GM15510 (cell line): Measurements from ENCODE around the gene SLC9A1.

ENCODE experiments used
- POLR2A ChIP-seq: IDR thresholded peaks from 3 replicates; pipeline ENCODE4 v1.6.1; 2011; ENCODE audit warnings: borderline replicate concordance; ENCODE audit not compliant: insufficient read length; ENCODE audit errors: extremely low read depth

Gene SLC9A1

DNA sequence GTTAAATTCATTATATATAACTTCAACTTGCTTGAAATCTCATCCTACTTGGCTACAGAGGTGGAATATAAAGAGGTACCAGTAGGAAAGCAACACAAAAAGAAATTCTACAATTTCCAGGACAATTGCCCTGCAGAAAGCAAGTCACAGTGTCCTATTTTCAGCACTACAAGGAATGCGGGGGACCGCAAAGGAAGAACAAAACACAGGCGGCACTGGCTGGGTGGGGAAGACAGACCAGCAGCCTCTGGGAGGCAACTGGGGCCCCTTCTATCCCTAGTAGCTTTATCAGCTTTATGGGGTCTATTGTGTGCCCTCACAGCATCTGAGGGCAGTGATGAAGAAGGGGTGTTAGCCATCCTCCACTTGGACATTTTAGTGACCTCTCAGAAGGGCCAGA lies 30.5 kb downstream of the SLC9A1 start:
- no peak for TF ChIP-seq POLR2A

DNA sequence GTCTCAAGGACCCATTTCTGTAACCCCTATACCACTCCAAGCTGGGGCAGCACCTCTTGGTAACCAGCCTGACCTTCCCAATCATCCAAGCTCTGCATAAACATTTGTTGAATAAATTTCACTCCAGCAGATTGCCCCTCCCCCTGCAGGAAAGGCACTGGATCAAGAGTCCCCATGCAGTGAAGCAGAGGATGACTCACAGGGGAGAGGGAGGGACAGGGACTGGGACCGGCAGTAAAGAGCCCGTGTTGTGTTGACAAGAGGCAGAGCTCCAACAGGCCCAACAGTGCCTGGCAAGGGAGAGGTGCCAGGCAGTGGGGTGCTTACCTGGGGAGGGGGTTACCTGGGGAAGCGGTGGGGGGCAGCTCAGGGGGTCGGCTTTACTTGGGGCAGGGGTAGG lies 32.3 kb downstream of the SLC9A1 start:
- no peak for TF ChIP-seq POLR2A

DNA sequence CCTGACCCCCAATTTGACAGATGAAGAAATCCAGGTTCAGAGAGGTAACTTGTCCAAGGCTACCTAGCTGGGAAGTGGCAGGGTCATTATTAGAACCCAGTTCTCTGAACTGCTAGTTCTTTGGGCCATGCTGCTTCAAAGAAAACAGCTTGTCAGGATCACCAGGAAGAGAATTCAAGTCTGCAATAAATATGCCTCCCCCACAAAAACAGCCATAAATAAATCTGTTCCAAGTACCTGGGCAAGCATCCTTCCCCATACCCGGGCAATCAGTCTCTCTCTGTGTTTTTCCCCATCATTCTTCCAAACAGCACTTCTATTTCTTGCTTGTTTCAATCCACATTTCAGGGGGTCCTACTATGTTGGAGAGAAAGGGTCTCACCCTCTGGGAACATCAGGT lies 34.1 kb downstream of the SLC9A1 start:
- TF ChIP-seq POLR2A, result no peak

DNA sequence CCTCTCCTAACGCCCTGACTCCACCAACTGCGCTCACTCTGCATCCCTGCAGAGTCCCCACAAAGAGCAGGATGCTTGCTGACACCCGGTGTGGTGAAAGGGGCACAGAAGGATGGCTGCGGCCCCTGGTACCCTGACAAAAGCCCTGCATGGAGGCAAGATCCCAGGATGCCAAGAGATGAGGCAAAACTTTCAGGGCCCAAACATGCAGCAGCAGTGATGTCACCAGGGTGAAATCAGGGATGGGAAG lies 36.6 kb downstream of the SLC9A1 start:
- no peak for TF ChIP-seq POLR2A

DNA sequence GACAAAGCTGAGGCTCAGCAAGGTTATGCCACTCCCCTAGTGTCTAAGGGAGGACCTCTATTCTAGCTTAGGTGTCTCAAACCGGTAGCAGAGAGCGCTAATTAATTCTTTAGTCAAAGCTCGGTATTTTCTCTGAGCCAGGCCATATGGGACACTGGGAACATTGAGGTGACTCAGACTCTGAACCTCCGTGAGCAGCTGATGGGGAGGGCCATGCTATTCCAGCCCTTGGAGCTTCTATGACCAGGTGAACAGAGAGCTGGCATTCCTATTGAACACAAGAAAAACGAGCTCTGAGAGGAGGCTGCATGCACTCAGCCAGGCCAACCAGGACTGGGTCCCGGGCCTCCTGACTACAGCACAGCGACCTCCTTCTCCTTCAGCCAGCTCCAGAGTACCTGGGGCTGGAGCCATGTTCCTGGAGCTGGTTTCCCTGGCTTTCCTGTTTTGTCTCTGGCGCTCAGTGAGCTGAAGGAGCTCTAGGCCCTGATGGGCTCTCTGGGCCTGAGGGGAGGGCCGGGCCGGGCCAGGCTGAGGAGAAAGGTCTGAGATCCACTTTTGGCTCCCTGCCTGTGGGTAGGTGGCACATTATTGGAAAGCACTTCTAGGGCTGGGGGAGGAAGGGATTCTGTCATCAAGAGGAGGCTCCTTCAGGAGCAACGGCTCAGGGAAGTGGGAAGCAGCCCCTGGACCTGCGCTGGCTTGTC lies 37.0 kb downstream of the SLC9A1 start:
- no peak for TF ChIP-seq POLR2A

DNA sequence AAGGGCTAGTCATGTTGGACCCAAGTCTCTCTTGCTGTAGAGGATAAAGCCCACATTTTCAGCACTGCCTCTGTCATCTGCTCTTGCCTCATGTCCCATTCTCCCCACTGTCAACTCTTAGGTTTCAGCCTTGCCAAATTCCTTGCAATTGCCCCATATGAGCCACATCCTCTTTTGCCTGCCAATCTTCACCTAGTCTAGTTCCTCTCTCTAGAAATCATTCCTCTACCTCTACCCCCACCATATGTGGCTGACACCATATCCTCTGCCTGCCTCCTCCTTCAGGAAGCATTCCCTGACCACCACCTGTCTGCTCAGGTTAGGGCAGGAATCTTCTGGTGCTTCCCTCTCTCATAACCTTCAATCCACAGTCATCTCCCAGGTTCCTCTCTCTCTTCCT lies 38.2 kb downstream of the SLC9A1 start:
- no peak for TF ChIP-seq POLR2A

DNA sequence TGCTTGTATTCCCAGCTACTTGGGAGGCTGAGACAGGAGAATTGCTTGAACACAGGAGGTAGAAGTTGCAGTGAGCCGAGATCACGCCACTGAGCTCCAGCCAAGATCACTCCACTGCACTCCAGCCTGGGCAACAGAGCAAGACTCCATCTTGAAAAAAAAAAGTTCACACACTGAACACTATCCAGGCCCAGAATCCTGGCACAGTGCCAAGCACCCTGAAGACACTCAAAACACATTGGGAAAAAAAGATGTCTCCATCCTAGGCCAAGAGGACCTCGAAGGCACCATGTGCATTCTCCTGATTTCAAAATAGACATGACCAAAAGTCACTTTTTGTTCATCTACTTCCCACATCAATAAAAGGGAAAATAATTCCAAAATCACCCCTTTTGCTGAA lies 38.7 kb downstream of the SLC9A1 start:
- TF ChIP-seq POLR2A, result no peak

DNA sequence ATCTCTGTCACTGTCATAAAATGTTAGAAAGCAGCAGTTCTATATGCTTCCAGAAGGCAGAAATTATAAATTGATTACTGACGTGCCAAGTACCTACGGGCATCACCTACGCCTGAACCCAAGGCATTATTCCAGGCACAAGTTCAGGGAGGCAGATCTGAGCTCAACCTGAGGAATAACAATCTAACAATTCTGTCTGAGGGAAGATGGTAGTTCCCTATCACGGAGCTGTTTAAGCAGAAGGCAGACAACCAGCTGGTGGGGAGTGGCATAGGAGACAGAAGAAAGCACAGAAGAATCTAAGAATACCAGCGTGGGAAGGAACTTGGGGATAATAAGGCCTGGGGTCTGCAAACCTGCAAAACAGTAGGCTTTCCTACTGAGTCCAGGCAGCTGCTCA lies 40.4 kb downstream of the SLC9A1 start:
- no peak for TF ChIP-seq POLR2A

DNA sequence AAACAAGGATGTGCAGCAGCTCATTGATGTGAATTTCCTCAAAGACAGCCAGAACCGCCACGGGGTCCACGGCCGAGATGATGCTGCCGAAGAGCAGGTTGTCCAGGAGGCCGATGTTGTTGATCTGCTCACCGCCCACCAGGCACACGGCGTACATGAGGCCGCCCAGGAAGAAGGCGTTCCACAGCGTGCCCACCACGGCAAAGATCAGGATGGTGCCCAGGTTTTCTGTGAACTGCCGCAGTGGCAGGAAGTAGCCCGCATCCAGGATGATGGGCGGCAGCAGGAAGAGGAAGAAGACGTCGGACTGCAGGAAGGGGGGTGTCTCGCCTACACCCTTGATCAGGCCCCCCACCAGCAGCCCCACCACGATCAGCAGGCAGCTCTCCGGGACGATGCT lies 41.1 kb downstream of the SLC9A1 start:
- no peak for TF ChIP-seq POLR2A

DNA sequence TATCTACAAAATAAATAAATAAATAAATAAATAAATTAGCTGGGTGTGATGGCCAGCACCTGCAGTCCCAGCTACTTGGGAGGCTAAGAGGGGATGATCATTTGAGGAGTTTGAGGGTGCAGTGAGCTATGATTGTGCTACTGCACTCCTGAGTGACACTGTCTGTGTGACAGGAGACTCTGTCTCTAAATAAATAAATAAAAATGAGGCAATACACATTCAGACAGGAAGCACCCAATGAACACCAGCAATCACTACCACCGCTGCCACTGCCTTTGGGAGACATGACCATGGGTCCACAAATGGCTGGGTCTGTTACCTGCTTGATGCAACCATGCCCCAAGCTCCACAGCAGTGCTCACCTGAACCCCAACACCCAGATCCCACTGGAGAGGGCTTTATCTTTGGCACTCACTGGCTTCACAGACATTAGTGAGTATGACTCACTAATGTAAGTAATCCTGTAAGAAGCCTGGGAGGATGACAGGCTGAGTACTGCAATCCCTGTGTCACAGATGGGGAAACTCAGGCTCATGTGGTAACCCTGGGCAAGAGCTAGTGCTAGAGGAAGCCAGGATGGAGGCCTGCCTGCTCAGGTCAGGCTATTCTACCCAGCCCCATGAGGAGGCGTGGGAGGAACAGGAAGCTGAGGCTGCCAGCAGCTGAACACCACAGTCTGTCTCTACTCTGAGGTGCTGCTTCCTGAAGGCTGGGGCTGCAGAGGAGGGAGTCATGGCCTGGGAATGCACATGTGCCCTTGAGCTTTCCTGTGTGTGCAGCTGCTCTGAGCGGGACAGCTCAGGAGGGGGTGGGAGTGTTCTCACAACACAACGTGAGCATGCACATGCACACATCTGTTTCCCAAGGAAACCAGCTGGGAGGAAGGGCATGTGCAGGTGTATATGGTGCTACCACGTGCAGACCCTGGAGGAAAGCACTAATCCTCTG lies 43.0 kb downstream of the SLC9A1 start:
- TF ChIP-seq POLR2A, result peak; percentile 14

DNA sequence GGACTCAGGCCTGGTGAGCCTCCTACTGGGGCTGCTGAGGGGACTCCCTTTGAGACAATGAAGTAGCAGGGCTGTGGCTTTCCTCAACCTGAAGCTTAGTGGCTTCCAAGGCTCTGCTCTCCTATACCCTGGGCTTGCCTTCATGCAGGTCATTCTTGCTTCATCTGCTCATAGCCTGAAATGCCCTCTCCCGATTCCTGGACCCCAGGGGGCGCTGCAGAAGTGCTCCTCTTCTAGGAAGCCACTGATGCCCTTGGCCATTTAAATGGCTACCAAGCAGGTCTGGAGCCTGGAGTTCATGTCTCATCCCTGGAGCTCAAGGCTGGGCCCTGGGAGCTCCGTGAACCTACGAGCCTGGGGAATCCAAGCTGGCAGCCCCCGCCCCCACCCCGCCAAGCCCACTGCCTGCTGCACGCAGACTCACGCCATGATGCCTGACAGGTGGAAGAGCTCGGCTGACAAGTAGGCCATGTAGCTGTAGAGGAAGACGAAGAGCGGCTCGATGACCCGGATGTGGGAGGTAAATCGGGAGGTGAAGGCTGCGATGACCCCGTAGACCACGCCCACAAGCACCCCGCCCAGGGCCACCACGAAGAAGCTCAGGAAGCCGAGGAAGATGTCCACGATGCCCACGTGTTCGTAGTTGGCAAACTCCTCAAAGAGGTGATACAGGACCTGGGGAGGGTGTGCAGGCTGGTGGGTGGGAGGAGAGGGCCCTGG lies 45.7 kb downstream of the SLC9A1 start:
- no peak for TF ChIP-seq POLR2A

DNA sequence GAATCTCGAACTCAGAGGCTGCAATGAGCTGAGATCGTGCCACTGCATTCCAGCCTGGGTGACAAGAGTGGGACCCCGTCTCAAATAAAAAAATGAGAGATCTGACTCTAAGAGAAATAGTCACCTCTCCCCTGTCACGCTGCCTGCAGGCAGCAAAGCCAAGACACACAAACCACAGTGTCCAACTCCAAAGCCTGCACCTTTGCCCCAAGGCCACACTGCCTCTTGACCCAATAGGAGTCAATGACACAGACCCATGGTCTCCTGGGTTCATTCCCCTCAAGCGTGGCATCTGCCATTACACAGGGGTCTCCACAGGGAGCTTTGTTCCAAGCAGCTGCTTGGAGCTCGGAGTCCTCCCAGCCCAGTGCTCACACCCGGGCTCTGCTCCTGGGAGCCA lies 46.3 kb downstream of the SLC9A1 start:
- TF ChIP-seq POLR2A, result no peak

DNA sequence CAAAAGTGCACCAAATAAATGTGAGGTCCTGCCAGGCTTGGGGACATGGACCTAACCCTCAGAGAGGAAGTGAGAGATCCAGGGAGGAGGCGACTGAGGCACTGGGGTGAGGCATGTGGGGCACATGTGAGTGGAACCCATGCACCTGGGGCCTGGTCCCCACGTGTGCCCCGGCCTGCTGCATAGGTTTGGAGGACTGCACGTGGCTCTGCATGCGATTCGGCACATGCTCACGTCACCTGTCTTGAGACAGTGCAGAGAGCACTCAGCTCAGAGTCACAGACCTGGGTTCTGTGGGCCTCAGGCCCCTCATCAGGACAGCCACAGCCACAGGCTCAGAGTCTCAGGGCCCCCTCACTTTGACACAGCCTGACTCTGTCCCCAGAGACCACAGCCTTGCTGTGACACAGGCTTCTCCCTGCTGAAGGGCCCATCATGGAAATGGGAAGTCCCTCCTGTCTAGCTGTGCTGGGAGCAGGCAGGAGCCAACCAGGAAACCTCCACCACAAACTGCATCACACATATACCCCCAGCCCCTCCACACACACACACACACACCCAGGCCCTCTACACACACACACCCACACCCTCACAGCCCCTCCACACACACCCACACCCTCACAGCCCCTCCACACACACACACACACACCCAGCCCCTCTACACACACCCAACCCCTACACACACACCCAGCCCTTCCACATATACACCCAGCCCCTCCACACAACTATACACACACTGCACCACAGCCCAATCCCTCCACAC lies 48.2 kb downstream of the SLC9A1 start:
- no peak for TF ChIP-seq POLR2A

DNA sequence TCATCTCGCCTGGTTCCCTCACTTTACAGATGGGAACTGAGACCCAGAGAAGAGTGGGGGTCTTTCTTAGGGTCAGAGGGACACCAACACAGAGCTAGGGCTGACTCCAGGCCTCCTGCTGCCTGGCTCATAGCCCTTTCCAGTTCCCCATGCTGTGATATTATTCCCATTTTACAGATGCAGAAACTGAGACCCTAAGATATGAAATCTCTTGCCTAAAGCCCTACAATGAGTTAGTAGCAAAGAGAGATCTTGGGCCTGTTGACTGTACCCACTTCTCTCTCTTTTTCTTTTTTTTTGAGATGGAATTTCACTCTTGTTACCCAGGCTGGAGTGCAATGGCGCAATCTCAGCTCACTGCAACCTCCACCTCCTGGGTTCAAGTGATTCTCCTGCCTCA lies 49.9 kb downstream of the SLC9A1 start:
- no peak for TF ChIP-seq POLR2A

DNA sequence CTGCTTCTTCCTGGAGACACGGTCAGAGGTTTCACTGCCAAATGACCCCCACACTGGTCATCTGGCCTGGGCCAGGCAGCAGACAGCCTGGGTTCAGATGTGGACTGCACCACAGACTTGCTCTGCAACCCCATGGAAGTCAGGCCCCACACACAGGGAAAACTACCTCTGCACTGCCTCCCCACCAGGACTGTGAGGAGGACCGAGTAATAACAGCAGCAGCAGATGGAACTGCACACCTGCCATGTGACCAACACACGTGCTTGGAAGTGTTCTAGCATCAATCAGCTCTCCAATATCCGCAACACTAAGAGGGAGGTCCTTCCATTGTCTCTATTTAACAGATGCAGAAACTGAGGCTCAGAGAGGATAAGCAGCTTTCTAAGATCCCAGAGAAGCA lies 51.4 kb downstream of the SLC9A1 start:
- no peak for TF ChIP-seq POLR2A
